Liver (tissue), 9 donors: ENCODE data around the gene LCK. TPM values are rescaled to one million over a fixed set of nuclear protein-coding genes. Genes with fewer than 3 reads are reported as not detected.
A peak's percentile ranks its signal among the peaks of the same experiment; 100 is the strongest.

Experiments used
- DNase-seq: peaks from one replicate; pipeline ENCODE4 v3.0.0-alpha.2; 2017; ENCODE audit warnings: low spot score
- H3K27ac ChIP-seq, 2 donors: one replicate each; pipeline ENCODE4 v1.7.0; 2013; ENCODE audit warnings: inconsistent platforms in 2 of 2, low read length in 2 of 2, control low read depth in 1 of 2, low read depth in 1 of 2, mild to moderate bottlenecking in 1 of 2
- H3K27me3 ChIP-seq, 4 donors: one replicate each; pipeline versions ENCODE4 v1.6.1 to v1.7.0; 2013; ENCODE audit warnings: low read length in 3 of 4, inconsistent platforms in 1 of 4, mild to moderate bottlenecking in 1 of 4, moderate library complexity in 1 of 4; ENCODE audit not compliant: control insufficient read depth in 4 of 4, insufficient read depth in 4 of 4
- H3K36me3 ChIP-seq, 4 donors: one replicate each; pipeline versions ENCODE4 v1.6.1 to v1.7.0; 2013; ENCODE audit warnings: low read length in 3 of 4, mild to moderate bottlenecking in 3 of 4, low read depth in 1 of 4, moderate library complexity in 1 of 4; ENCODE audit not compliant: control insufficient read depth in 4 of 4, insufficient read depth in 3 of 4
- H3K4me1 ChIP-seq, 4 donors: one replicate each; pipeline versions ENCODE4 v1.6.1 to v1.7.0; 2013; ENCODE audit warnings: low read length in 3 of 4, mild to moderate bottlenecking in 3 of 4, moderate library complexity in 1 of 4; ENCODE audit not compliant: control insufficient read depth in 4 of 4, insufficient read depth in 4 of 4
- H3K4me3 ChIP-seq, 3 donors: one replicate each; pipeline versions ENCODE4 v1.6.1 to v1.7.0; 2013; ENCODE audit warnings: low read length in 3 of 3, control low read depth in 1 of 3, low read depth in 1 of 3, mild to moderate bottlenecking in 1 of 3
- H3K9ac ChIP-seq, 2 donors: one replicate each; pipeline ENCODE4 v1.7.0; 2013; ENCODE audit warnings: low read length in 2 of 2, mild to moderate bottlenecking in 2 of 2, moderate library complexity in 2 of 2, control low read depth in 1 of 2, low read depth in 1 of 2
- H3K9me3 ChIP-seq, 4 donors: one replicate each; pipeline versions ENCODE4 v1.6.1 to v1.7.0; 2013; ENCODE audit warnings: low read length in 3 of 4; ENCODE audit not compliant: control insufficient read depth in 4 of 4
- ATF3 ChIP-seq: IDR thresholded peaks from 2 replicates; pipeline ENCODE4 v1.6.1; 2016; ENCODE audit warnings: antibody characterized with exemption
- EGR1 ChIP-seq, 2 donors: IDR thresholded peaks; 2 replicates each; pipeline ENCODE4 v1.6.1; 2016 to 2018; ENCODE audit warnings: antibody characterized with exemption in 2 of 2, low read depth in 2 of 2
- FOXA1 ChIP-seq: IDR thresholded peaks from 2 replicates; pipeline ENCODE4 v1.6.1; 2016; ENCODE audit warnings: antibody characterized with exemption
- FOXA2 ChIP-seq: IDR thresholded peaks from 2 replicates; pipeline ENCODE4 v1.6.1; 2016; ENCODE audit warnings: antibody characterized with exemption
- GABPA ChIP-seq, 2 donors: IDR thresholded peaks in 1 of 2; conservative IDR thresholded peaks in 1 of 2; 2 replicates each; pipeline ENCODE4 v1.6.1; 2016; ENCODE audit warnings: antibody characterized with exemption in 2 of 2, mild to moderate bottlenecking in 1 of 2, moderate library complexity in 1 of 2
- HNF4A ChIP-seq, 2 donors: conservative IDR thresholded peaks; 2 replicates each; pipeline ENCODE4 v1.6.1; 2016; ENCODE audit warnings: antibody characterized with exemption in 2 of 2, mild to moderate bottlenecking in 2 of 2
- HNF4G ChIP-seq: IDR thresholded peaks from 2 replicates; pipeline ENCODE4 v1.6.1; 2016; ENCODE audit warnings: antibody characterized with exemption
- JUND ChIP-seq, 2 donors: IDR thresholded peaks; 2 replicates each; pipeline ENCODE4 v1.6.1; 2016; ENCODE audit warnings: antibody characterized with exemption in 2 of 2
- MAX ChIP-seq: IDR thresholded peaks from 2 replicates; pipeline ENCODE4 v1.6.1; 2016; ENCODE audit warnings: antibody characterized with exemption
- NR2F2 ChIP-seq: IDR thresholded peaks from 2 replicates; pipeline ENCODE4 v1.6.1; 2016; ENCODE audit warnings: antibody characterized with exemption
- RAD21 ChIP-seq, 2 donors: IDR thresholded peaks; 2 replicates each; pipeline ENCODE4 v1.6.1; 2016; ENCODE audit warnings: antibody characterized with exemption in 2 of 2, mild to moderate bottlenecking in 2 of 2
- RXRA ChIP-seq, 2 donors: IDR thresholded peaks; 2 replicates each; pipeline ENCODE4 v1.6.1; 2017 to 2018; ENCODE audit warnings: antibody characterized with exemption in 2 of 2, mild to moderate bottlenecking in 1 of 2
- SP1 ChIP-seq: IDR thresholded peaks from 2 replicates; pipeline ENCODE4 v1.6.1; 2018; ENCODE audit warnings: antibody characterized with exemption, mild to moderate bottlenecking
- TAF1 ChIP-seq: conservative IDR thresholded peaks from 2 replicates; pipeline ENCODE4 v1.6.1; 2016; ENCODE audit warnings: antibody characterized with exemption, mild to moderate bottlenecking
- YY1 ChIP-seq: IDR thresholded peaks from 2 replicates; pipeline ENCODE4 v1.6.1; 2016; ENCODE audit warnings: antibody characterized with exemption, mild to moderate bottlenecking
- ZBTB33 ChIP-seq: IDR thresholded peaks from 2 replicates; pipeline ENCODE4 v1.6.1; 2016; ENCODE audit warnings: antibody characterized with exemption
- WGBS: extraction: QIAGEN DNeasy Blood & Tissue Kit; methylation state at CpG from one replicate; pipeline ENCODE4 v1.1.7; 2013; 5-methylcytosine and 5-hydroxymethylcytosine counted together
- polyA plus RNA-seq, 2 donors: library from polyadenylated mRNA; stranded (reverse) in 1 of 2; unstranded in 1 of 2; fragments of 200-250 nt in 1 of 2; fragments of >200 nt in 1 of 2; fragmentation: Nextera tagmentation in 1 of 2; extraction: Ambion mirVana in 1 of 2; gene quantifications; one replicate each; pipeline versions ENCODE4 v1.2.1 to v1.2.3, GENCODE V29; 2013 to 2015
- total RNA-seq, 2 donors: library from RNA; depleted of rRNA; stranded (reverse); fragments of >200 nt; gene quantifications; one replicate each; pipeline ENCODE4 v1.2.3, GENCODE V29; 2014
- TF ChIP-seq, protein P1 (sequence below): fragments of 150-350 bp; IDR thresholded peaks from 2 replicates; pipeline ENCODE4 v1.5.1; 2017; ENCODE audit warnings: improper control_type of control experiment, low read depth, low read length; ENCODE audit not compliant: missing input control
- TF ChIP-seq, protein P2 (sequence below): IDR thresholded peaks from 2 replicates; pipeline ENCODE4 v1.6.1; 2016; ENCODE audit warnings: antibody characterized with exemption, mild to moderate bottlenecking
- donor health status: healthy.
- donor health status: healthy.
- donor health status: healthy.
- donor health status: healthy.
- donor health status: healthy.

The LCK gene
- total and polyA plus RNA-seq, 4 donors = 0.93 to 3.8 (median 1.2) TPM

DNA sequence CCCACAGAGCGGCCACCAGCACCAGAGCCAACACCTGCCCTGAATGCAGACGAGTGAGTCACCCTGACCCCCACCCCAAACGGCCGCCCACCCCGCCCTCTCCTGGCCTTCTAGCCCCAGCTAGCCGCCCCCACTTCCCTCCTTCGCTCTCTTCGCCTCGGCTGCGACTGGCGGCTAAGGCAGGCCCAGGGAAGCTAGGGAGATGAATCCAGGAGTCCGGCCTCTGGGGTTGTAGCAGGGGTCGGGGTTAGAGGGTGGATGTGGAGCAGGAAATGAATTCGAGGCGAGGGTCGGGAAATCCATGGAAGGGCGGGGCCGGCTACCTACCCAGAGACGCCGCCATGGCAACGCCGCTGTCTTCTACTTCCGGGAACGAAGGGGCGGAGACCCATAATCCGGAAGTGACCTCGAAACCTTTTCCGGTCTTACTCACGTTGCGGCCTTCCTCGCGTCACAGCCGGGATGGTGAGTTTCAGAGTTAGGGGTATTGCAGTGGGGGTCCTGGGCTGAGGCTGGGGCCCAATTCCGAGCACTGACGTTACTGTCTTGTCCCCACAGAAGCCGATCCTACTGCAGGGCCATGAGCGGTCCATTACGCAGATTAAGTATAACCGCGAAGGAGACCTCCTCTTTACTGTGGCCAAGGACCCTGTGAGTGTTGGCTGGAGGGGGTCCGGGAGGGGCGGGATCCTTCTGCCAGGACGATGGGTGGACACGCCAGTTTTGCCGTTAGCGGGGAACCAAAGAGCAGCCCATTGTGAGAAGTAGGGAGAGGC lies 28.9 kb upstream of the LCK start, which contains the start of the genes EIF3I and TMEM234:
TSS of gene EIF3I (plus strand) at position 428 of the 776 bp plus-strand sequence. CDS start at position 463, 35 bp downstream.
TSS of gene TMEM234 (minus strand) at position 374 of the 776 bp plus-strand sequence. CDS start at position 343, 31 bp downstream.
- Histone ChIP-seq H3K4me1 (peaks cover 13 to 26% (median 23%) of the 10 kb centered on the region in 4 donors), H3K9ac (peak within 1 kb of the TSS; percentile 91 to 94), H3K4me3 (peak within 1 kb of the TSS; percentile 85 to 94 (median 92)), H3K27ac (peak within 1 kb of the TSS; percentile 77 to 89), H3K27me3 (no peaks in the 10 kb centered on the region), H3K9me3 (no peaks in the 10 kb centered on the region), H3K36me3 (peaks cover 4 to 20% (median 9%) of the 10 kb centered on the region in 4 donors)
- under 1% methylated on average over 46 of the region's 46 CpGs for WGBS
- peak; percentile 89 for DNase-seq
- TF ChIP-seq ATF3 (no peak), FOXA2 (no peak), EGR1 (IDR thresholded peaks at IDR 0.05; ENCODE audit: low read depth in 2 of 2) (peak; percentile 52 to 76), HNF4A (conservative IDR thresholded peaks at IDR 0.05) (no peak), GABPA (IDR thresholded peaks at IDR 0.05 in 1 of 2, conservative IDR thresholded peaks at IDR 0.05 in 1 of 2) (peak; percentile 91 to 97), SP1 (peak; percentile 40), FOXA1 (no peak), YY1 (peak; percentile 57), NR2F2 (peak; percentile 86), TAF1 (no peak), JUND (IDR thresholded peaks at IDR 0.05) (peak in 1 of 2 donors; percentile 28), RAD21 (IDR thresholded peaks at IDR 0.05) (peak in 1 of 2 donors; percentile 13), MAX (peak; percentile 38), RXRA (IDR thresholded peaks at IDR 0.05) (peak in 1 of 2 donors; percentile 33), ZBTB33 (no peak), HNF4G (no peak)
- TF ChIP-seq, protein P1, sequence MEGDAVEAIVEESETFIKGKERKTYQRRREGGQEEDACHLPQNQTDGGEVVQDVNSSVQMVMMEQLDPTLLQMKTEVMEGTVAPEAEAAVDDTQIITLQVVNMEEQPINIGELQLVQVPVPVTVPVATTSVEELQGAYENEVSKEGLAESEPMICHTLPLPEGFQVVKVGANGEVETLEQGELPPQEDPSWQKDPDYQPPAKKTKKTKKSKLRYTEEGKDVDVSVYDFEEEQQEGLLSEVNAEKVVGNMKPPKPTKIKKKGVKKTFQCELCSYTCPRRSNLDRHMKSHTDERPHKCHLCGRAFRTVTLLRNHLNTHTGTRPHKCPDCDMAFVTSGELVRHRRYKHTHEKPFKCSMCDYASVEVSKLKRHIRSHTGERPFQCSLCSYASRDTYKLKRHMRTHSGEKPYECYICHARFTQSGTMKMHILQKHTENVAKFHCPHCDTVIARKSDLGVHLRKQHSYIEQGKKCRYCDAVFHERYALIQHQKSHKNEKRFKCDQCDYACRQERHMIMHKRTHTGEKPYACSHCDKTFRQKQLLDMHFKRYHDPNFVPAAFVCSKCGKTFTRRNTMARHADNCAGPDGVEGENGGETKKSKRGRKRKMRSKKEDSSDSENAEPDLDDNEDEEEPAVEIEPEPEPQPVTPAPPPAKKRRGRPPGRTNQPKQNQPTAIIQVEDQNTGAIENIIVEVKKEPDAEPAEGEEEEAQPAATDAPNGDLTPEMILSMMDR = no peak
- TF ChIP-seq, protein P2, sequence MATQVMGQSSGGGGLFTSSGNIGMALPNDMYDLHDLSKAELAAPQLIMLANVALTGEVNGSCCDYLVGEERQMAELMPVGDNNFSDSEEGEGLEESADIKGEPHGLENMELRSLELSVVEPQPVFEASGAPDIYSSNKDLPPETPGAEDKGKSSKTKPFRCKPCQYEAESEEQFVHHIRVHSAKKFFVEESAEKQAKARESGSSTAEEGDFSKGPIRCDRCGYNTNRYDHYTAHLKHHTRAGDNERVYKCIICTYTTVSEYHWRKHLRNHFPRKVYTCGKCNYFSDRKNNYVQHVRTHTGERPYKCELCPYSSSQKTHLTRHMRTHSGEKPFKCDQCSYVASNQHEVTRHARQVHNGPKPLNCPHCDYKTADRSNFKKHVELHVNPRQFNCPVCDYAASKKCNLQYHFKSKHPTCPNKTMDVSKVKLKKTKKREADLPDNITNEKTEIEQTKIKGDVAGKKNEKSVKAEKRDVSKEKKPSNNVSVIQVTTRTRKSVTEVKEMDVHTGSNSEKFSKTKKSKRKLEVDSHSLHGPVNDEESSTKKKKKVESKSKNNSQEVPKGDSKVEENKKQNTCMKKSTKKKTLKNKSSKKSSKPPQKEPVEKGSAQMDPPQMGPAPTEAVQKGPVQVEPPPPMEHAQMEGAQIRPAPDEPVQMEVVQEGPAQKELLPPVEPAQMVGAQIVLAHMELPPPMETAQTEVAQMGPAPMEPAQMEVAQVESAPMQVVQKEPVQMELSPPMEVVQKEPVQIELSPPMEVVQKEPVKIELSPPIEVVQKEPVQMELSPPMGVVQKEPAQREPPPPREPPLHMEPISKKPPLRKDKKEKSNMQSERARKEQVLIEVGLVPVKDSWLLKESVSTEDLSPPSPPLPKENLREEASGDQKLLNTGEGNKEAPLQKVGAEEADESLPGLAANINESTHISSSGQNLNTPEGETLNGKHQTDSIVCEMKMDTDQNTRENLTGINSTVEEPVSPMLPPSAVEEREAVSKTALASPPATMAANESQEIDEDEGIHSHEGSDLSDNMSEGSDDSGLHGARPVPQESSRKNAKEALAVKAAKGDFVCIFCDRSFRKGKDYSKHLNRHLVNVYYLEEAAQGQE = no peak
